K562 (cell line): ENCODE measurements around the gene SORL1-AS1.
"Not testable (repeated sequence)": the region's sequence is repeated elsewhere in the genome, so short reads cannot be mapped to it uniquely, and the experiment has no call there.

ENCODE experiments used
- HNRNPH1 ChIP-seq: fragments of 200-400 bp; formaldehyde crosslinking; optimal IDR thresholded peaks from 2 replicates; pipeline ENCODE3; 2017; ENCODE audit warnings: low read depth, mild to moderate bottlenecking, low read length, moderate library complexity
- JUND ChIP-seq, 2 experiments: IDR thresholded peaks; 2 replicates in 1 of 2; 3 replicates in 1 of 2; pipeline ENCODE4 v1.6.1; 2011; ENCODE audit warnings: borderline replicate concordance in 2 of 2, low read depth in 2 of 2, low read length in 2 of 2, improper control_type of control experiment in 1 of 2, missing biosample characterization in 1 of 2, missing genetic modification characterization in 1 of 2, missing genetic modification reagents in 1 of 2
- ZNF121 ChIP-seq: sonication (generic); formaldehyde crosslinking; conservative IDR thresholded peaks from 2 replicates; pipeline ENCODE4 v1.8.0; 2022; ENCODE audit warnings: missing genetic modification reagents
- TF ChIP-seq, protein P1 (sequence below): sonication (generic); formaldehyde crosslinking; IDR thresholded peaks from 2 replicates; pipeline ENCODE4 v1.8.0; 2022; ENCODE audit warnings: mild to moderate bottlenecking, missing genetic modification reagents

- TF ChIP-seq, protein P1, sequence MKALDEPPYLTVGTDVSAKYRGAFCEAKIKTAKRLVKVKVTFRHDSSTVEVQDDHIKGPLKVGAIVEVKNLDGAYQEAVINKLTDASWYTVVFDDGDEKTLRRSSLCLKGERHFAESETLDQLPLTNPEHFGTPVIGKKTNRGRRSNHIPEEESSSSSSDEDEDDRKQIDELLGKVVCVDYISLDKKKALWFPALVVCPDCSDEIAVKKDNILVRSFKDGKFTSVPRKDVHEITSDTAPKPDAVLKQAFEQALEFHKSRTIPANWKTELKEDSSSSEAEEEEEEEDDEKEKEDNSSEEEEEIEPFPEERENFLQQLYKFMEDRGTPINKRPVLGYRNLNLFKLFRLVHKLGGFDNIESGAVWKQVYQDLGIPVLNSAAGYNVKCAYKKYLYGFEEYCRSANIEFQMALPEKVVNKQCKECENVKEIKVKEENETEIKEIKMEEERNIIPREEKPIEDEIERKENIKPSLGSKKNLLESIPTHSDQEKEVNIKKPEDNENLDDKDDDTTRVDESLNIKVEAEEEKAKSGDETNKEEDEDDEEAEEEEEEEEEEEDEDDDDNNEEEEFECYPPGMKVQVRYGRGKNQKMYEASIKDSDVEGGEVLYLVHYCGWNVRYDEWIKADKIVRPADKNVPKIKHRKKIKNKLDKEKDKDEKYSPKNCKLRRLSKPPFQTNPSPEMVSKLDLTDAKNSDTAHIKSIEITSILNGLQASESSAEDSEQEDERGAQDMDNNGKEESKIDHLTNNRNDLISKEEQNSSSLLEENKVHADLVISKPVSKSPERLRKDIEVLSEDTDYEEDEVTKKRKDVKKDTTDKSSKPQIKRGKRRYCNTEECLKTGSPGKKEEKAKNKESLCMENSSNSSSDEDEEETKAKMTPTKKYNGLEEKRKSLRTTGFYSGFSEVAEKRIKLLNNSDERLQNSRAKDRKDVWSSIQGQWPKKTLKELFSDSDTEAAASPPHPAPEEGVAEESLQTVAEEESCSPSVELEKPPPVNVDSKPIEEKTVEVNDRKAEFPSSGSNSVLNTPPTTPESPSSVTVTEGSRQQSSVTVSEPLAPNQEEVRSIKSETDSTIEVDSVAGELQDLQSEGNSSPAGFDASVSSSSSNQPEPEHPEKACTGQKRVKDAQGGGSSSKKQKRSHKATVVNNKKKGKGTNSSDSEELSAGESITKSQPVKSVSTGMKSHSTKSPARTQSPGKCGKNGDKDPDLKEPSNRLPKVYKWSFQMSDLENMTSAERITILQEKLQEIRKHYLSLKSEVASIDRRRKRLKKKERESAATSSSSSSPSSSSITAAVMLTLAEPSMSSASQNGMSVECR (CRISPR knock-in tag), result not testable (repeated sequence)
- not testable (repeated sequence) for TF ChIP-seq HNRNPH1; JUND (IDR thresholded peaks at IDR 0.05; ENCODE audit: borderline replicate concordance, low read depth, low read length); JUND (tag; IDR thresholded peaks at IDR 0.05; ENCODE audit: borderline replicate concordance, low read depth, low read length); ZNF121 (CRISPR knock-in tag)
Observed at GRCh38 chr11:121481484-121482230, 28.9 kb upstream of the SORL1-AS1 start.
